OCI-LY7 (cell line): ENCODE results near the gene RTN4IP1.

ENCODE experiments used
- EZH2phosphoT487 ChIP-seq: fragments of 200-600 bp; sonication (generic); IDR thresholded peaks from 2 replicates; pipeline ENCODE4 v1.6.1; 2018; ENCODE audit warnings: low read depth, borderline replicate concordance, mild to moderate bottlenecking, mixed run types, antibody characterized with exemption, low read length, moderate library complexity, mixed read lengths
- TF ChIP-seq, protein P1 (sequence below): fragments of 200-600 bp; sonication (generic); conservative IDR thresholded peaks from 2 replicates; pipeline ENCODE4 v1.5.1; 2014; ENCODE audit warnings: mild to moderate bottlenecking, antibody characterized with exemption, low read length, moderate library complexity, mixed read lengths

DNA sequence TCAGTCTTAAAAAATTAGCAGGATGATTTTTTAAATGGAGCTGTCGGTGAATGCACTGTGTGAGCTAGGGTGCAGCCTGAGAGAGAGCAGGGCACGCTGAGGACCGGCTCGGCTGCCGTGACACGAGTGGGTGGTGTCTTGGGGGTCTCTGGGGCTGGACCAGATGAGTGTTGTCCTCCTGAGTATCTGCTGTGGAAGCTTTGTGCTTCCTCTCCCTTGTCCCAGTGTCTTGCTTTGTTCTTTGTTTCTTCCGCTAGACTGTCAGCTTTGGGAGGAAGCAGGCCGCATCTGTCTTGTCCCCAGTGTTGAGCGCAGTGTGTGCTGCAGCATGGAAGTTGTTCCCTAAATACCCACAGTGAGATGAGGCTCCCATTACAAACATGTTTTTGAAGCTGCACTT lies 89.4 kb downstream of the RTN4IP1 start:
- TF ChIP-seq, protein P1, sequence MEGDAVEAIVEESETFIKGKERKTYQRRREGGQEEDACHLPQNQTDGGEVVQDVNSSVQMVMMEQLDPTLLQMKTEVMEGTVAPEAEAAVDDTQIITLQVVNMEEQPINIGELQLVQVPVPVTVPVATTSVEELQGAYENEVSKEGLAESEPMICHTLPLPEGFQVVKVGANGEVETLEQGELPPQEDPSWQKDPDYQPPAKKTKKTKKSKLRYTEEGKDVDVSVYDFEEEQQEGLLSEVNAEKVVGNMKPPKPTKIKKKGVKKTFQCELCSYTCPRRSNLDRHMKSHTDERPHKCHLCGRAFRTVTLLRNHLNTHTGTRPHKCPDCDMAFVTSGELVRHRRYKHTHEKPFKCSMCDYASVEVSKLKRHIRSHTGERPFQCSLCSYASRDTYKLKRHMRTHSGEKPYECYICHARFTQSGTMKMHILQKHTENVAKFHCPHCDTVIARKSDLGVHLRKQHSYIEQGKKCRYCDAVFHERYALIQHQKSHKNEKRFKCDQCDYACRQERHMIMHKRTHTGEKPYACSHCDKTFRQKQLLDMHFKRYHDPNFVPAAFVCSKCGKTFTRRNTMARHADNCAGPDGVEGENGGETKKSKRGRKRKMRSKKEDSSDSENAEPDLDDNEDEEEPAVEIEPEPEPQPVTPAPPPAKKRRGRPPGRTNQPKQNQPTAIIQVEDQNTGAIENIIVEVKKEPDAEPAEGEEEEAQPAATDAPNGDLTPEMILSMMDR, result no peak
- no peak for TF ChIP-seq EZH2phosphoT487
